GM19328 (cell line): ENCODE measurements around the gene MFAP3L.

ENCODE experiments used
- ATAC-seq: cut with Tn5 transposase; IDR thresholded peaks from one replicate; pipeline ENCODE4 v1.9.1; 2021; ENCODE audit warnings: mild to moderate bottlenecking, moderate library complexity; ENCODE audit not compliant: unreplicated experiment

Gene MFAP3L

GRCh38 chr4:170025523-170026252, 507 bp downstream of the MFAP3L start:
- ATAC-seq = no peak

GRCh38 chr4:170022211-170022610, 4.0 kb downstream of the MFAP3L start:
- ATAC-seq = no peak

GRCh38 chr4:170017252-170017651, 8.9 kb downstream of the MFAP3L start:
- no peak for ATAC-seq

GRCh38 chr4:170015285-170015684, 10.9 kb downstream of the MFAP3L start:
- ATAC-seq = no peak

- ATAC-seq = no peak
These were observed 11.7 kb downstream of the MFAP3L start for GRCh38 chr4:170014359-170015011.

- no peak for ATAC-seq
These were observed 13.6 kb downstream of the MFAP3L start for GRCh38 chr4:170012629-170012958.

GRCh38 chr4:170011921-170012628, 14.1 kb downstream of the MFAP3L start:
- ATAC-seq = no peak

- ATAC-seq = no peak
These were observed 16.9 kb downstream of the MFAP3L start for GRCh38 chr4:170009291-170009690.

GRCh38 chr4:170008801-170009200, 17.4 kb downstream of the MFAP3L start:
- ATAC-seq = no peak

- ATAC-seq = no peak
These were observed 17.8 kb downstream of the MFAP3L start for GRCh38 chr4:170008371-170008770.

- ATAC-seq = no peak
These were observed 19.1 kb downstream of the MFAP3L start for GRCh38 chr4:170007113-170007512.

- no peak for ATAC-seq
These were observed 20.7 kb downstream of the MFAP3L start for GRCh38 chr4:170005472-170005871.

- no peak for ATAC-seq
These were observed 21.4 kb downstream of the MFAP3L start for GRCh38 chr4:170004651-170005295.

GRCh38 chr4:170003071-170004070, 22.8 kb downstream of the MFAP3L start:
- ATAC-seq = no peak

GRCh38 chr4:170001745-170002267, 24.4 kb downstream of the MFAP3L start:
- no peak for ATAC-seq

GRCh38 chr4:170001011-170001744, 25.0 kb downstream of the MFAP3L start:
- ATAC-seq = no peak

GRCh38 chr4:169999923-170000322, 26.3 kb downstream of the MFAP3L start:
- no peak for ATAC-seq

- no peak for ATAC-seq
These were observed 27.2 kb downstream of the MFAP3L start for GRCh38 chr4:169998981-169999380.
